ENCODE data around the gene ZCWPW1.
A peak's percentile ranks its signal among the peaks of the same experiment; 100 is the strongest.

Gene ZCWPW1

GRCh38 chr7:100428199-100428966 is at the start of gene ZCWPW1:
TSS of gene ZCWPW1 (minus strand) at chr7:100428703. CDS start at chr7:100420649, 8,054 bp downstream.
- DNase-seq (ENCODE audit: low read depth in 4 of 4, low spot score in 1 of 4): peak; percentile 88 to 98 (median 97)

GRCh38 chr7:100477871-100478267 is 49.4 kb upstream of the ZCWPW1 start:
- no peak for DNase-seq (ENCODE audit: low read depth in 4 of 4, low spot score in 1 of 4)

GRCh38 chr7:100476903-100477870 is 48.7 kb upstream of the ZCWPW1 start:
- no peak for DNase-seq (ENCODE audit: low read depth in 4 of 4, low spot score in 1 of 4)

GRCh38 chr7:100476101-100476780 is 47.7 kb upstream of the ZCWPW1 start:
- DNase-seq (ENCODE audit: low read depth in 4 of 4, low spot score in 1 of 4): no peak

- DNase-seq (ENCODE audit: low read depth in 4 of 4, low spot score in 1 of 4): no peak
Observed at GRCh38 chr7:100475549-100475948, 47.0 kb upstream of the ZCWPW1 start.

- DNase-seq (ENCODE audit: low read depth in 4 of 4, low spot score in 1 of 4): no peak
Observed at GRCh38 chr7:100472854-100473499, 44.5 kb upstream of the ZCWPW1 start.

GRCh38 chr7:100472121-100472851 is 43.8 kb upstream of the ZCWPW1 start:
- DNase-seq (ENCODE audit: low read depth in 4 of 4, low spot score in 1 of 4): no peak

GRCh38 chr7:100471021-100471420 is 42.5 kb upstream of the ZCWPW1 start:
- no peak for DNase-seq (ENCODE audit: low read depth in 4 of 4, low spot score in 1 of 4)

GRCh38 chr7:100469227-100470044 is 40.9 kb upstream of the ZCWPW1 start:
- peak; percentile 77 to 86 (median 80) for DNase-seq (ENCODE audit: low read depth in 4 of 4, low spot score in 1 of 4)

GRCh38 chr7:100467638-100468373 is 39.3 kb upstream of the ZCWPW1 start:
- no peak for DNase-seq (ENCODE audit: low read depth in 4 of 4, low spot score in 1 of 4)

- DNase-seq (ENCODE audit: low read depth in 4 of 4, low spot score in 1 of 4): no peak
Observed at GRCh38 chr7:100466653-100467605, 38.4 kb upstream of the ZCWPW1 start.

GRCh38 chr7:100465702-100466311 is 37.3 kb upstream of the ZCWPW1 start:
- DNase-seq (ENCODE audit: low read depth in 4 of 4, low spot score in 1 of 4): no peak

- no peak for DNase-seq (ENCODE audit: low read depth in 4 of 4, low spot score in 1 of 4)
Observed at GRCh38 chr7:100465299-100465698, 36.8 kb upstream of the ZCWPW1 start.

GRCh38 chr7:100464791-100465190 is 36.3 kb upstream of the ZCWPW1 start:
- DNase-seq (ENCODE audit: low read depth in 4 of 4, low spot score in 1 of 4): no peak

GRCh38 chr7:100464210-100464660 is 35.7 kb upstream of the ZCWPW1 start, which contains the start of gene SPACDR:
TSS of gene SPACDR (minus strand) at chr7:100464260. CDS start at chr7:100464025, 235 bp downstream.
- no peak for DNase-seq (ENCODE audit: low read depth in 4 of 4, low spot score in 1 of 4)

GRCh38 chr7:100457033-100457432 is 28.5 kb upstream of the ZCWPW1 start:
- DNase-seq (ENCODE audit: low read depth in 4 of 4, low spot score in 1 of 4): no peak

- no peak for DNase-seq (ENCODE audit: low read depth in 4 of 4, low spot score in 1 of 4)
Observed at GRCh38 chr7:100456562-100456961, 28.1 kb upstream of the ZCWPW1 start.

All from stimulated activated CD4-positive, alpha-beta T cell treated with anti-CD3 and anti-CD28 coated beads, Interleukin-1b, Interleukin-23, amount 100 ng/mL, for 24 hours (primary cell).